Aorta (tissue), 5 donors: Measurements from ENCODE around the gene LYZL2. TPM values are rescaled to one million over a fixed set of nuclear protein-coding genes. Genes with fewer than 3 reads are reported as not detected.
"Not testable (repeated sequence)": the region's sequence is repeated elsewhere in the genome, so short reads cannot be mapped to it uniquely, and the experiment has no call there.

Experiments
- ATAC-seq: fragments of 200-7000 bp; cut with Tn5 transposase; one replicate; pipeline ENCODE4 v1.9.1; 2022; ENCODE audit warnings: moderate library complexity; ENCODE audit not compliant: low FRiP score
- DNase-seq, 2 donors: peaks; one replicate each; pipeline ENCODE4 v3.0.0-alpha.2; 2020
- H3K27ac ChIP-seq, 2 donors: one replicate each; pipeline ENCODE4 v1.5.1; 2013; ENCODE audit warnings: low read length in 2 of 2, mild to moderate bottlenecking in 2 of 2, moderate library complexity in 2 of 2, control low read depth in 1 of 2, inconsistent platforms in 1 of 2, low read depth in 1 of 2
- H3K27me3 ChIP-seq, 2 donors: one replicate each; pipeline ENCODE4 v1.6.1; 2013; ENCODE audit warnings: control low read depth in 1 of 2, low read length in 1 of 2, mild to moderate bottlenecking in 1 of 2, moderate library complexity in 1 of 2; ENCODE audit not compliant: insufficient read depth in 2 of 2, control insufficient read depth in 1 of 2
- H3K36me3 ChIP-seq, 2 donors: one replicate each; pipeline ENCODE4 v1.6.1; 2013; ENCODE audit warnings: control low read depth in 1 of 2, low read length in 1 of 2, mild to moderate bottlenecking in 1 of 2; ENCODE audit not compliant: insufficient read depth in 2 of 2, control insufficient read depth in 1 of 2
- H3K4me1 ChIP-seq, 2 donors: one replicate each; pipeline ENCODE4 v1.6.1; 2013; ENCODE audit warnings: low read length in 2 of 2, control low read depth in 1 of 2, mild to moderate bottlenecking in 1 of 2, moderate library complexity in 1 of 2; ENCODE audit not compliant: insufficient read depth in 2 of 2, control insufficient read depth in 1 of 2
- H3K4me3 ChIP-seq, 2 donors: one replicate each; pipeline ENCODE4 v1.5.1; 2013; ENCODE audit warnings: low read length in 2 of 2, control low read depth in 1 of 2, mild to moderate bottlenecking in 1 of 2
- H3K9me3 ChIP-seq: one replicate; pipeline ENCODE4 v1.6.1; 2013; ENCODE audit warnings: mild to moderate bottlenecking, low read length; ENCODE audit not compliant: control insufficient read depth
- WGBS, 2 donors: extraction: QIAGEN DNeasy Blood & Tissue Kit; methylation state at CpG; one replicate each; pipeline ENCODE4 v1.1.7; 2013; 5-methylcytosine and 5-hydroxymethylcytosine counted together
- intact Hi-C, 2 donors: fragments of 100-400 bp; cut with DNase I; formaldehyde crosslinking; loops; one replicate each; pipeline versions ENCODE4 v1.14.2 to v1.15.0; 2022
- polyA plus RNA-seq, 2 donors: library from polyadenylated mRNA; stranded (reverse); fragments of 200-250 nt; gene quantifications; one replicate each; pipeline ENCODE4 v1.2.3, GENCODE V29; 2013
- total RNA-seq, 2 donors: library from RNA; stranded (reverse); fragmentation: NEBNext Ultra II Directional; extraction: Animal tissue kit (Norgen Biotek cat#: 25700); gene quantifications; one replicate each; pipeline ENCODE4 v1.2.1, GENCODE V29; 2021
- donor health status: healthy with polysubstance abuse.
- donor health status: Bipolar disorder and iron deficiency.
- donor health status: DM: no; HTN: no; CAD: no.
- donor health status: DM: no; HTN: no; CAD: no.
- donor health status: DM: yes; HTN: yes; CAD: no.

LYZL2 gene
- total and polyA plus RNA-seq, 4 donors = not detected

- H3K4me1 ChIP-seq, H3K36me3 ChIP-seq, DNase-seq, H3K9me3 ChIP-seq, intact Hi-C loops, H3K27me3 ChIP-seq, H3K27ac ChIP-seq, H3K4me3 ChIP-seq, ATAC-seq: not testable (repeated sequence)
- 80 to 81% methylated on average over 8 to 10 of the region's 11 CpGs for WGBS, 2 donors
Measured at GRCh38 chr10:30626837-30627236, 2.7 kb downstream of the LYZL2 start.

GRCh38 chr10:30626196-30626595, 3.4 kb downstream of the LYZL2 start:
- ATAC-seq, H3K36me3 ChIP-seq, DNase-seq, H3K27me3 ChIP-seq, H3K27ac ChIP-seq, intact Hi-C loops, H3K9me3 ChIP-seq, H3K4me3 ChIP-seq, H3K4me1 ChIP-seq: not testable (repeated sequence)
- WGBS, 2 donors = 92 to 93% methylated on average over 7 of the region's 7 CpGs

GRCh38 chr10:30625080-30625479, 4.5 kb downstream of the LYZL2 start:
- Histone ChIP-seq H3K4me3 (no peak overlapping the region), H3K27me3 (no peaks in the 10 kb centered on the region), H3K9me3 (no peaks in the 10 kb centered on the region), H3K36me3 (no peaks in the 10 kb centered on the region), H3K27ac (no peak overlapping the region), H3K4me1 (no peaks in the 10 kb centered on the region)
- intact Hi-C loops = no loop called here
- ATAC-seq (no peak), DNase-seq (no peak)
- WGBS, 2 donors = 91 to 93% methylated on average over 3 of the region's 3 CpGs

GRCh38 chr10:30619966-30620365, 9.6 kb downstream of the LYZL2 start:
- no peak for ATAC-seq
- no peak for DNase-seq
- H3K27ac ChIP-seq = no peak overlapping the region
- H3K27me3 ChIP-seq = no peaks in the 10 kb centered on the region
- H3K4me3 ChIP-seq = no peak overlapping the region
- H3K36me3 ChIP-seq = no peaks in the 10 kb centered on the region
- no peaks in the 10 kb centered on the region for H3K9me3 ChIP-seq
- no peaks in the 10 kb centered on the region for H3K4me1 ChIP-seq
- 96 to 97% methylated on average over 5 of the region's 5 CpGs for WGBS, 2 donors
- intact Hi-C loops = no loop called here

GRCh38 chr10:30617070-30617469, 12.5 kb downstream of the LYZL2 start:
- H3K4me3 ChIP-seq = no peak overlapping the region
- 93% methylated on average over 7 of the region's 7 CpGs for WGBS, 2 donors
- no peaks in the 10 kb centered on the region for H3K9me3 ChIP-seq
- H3K27ac ChIP-seq = no peak overlapping the region
- intact Hi-C loops = no loop called here
- H3K36me3 ChIP-seq = no peaks in the 10 kb centered on the region
- no peaks in the 10 kb centered on the region for H3K4me1 ChIP-seq
- ATAC-seq = no peak
- no peak for DNase-seq
- no peaks in the 10 kb centered on the region for H3K27me3 ChIP-seq

- 85 to 93% methylated on average over 8 of the region's 8 CpGs for WGBS, 2 donors
- H3K27me3 ChIP-seq, H3K4me1 ChIP-seq, intact Hi-C loops, H3K4me3 ChIP-seq, H3K9me3 ChIP-seq, H3K27ac ChIP-seq, DNase-seq, ATAC-seq, H3K36me3 ChIP-seq: not testable (repeated sequence)
Measured at GRCh38 chr10:30611041-30611440, 18.5 kb downstream of the LYZL2 start.

GRCh38 chr10:30607814-30608213, 21.7 kb downstream of the LYZL2 start:
- H3K27me3 ChIP-seq = no peaks in the 10 kb centered on the region
- no peaks in the 10 kb centered on the region for H3K36me3 ChIP-seq
- H3K27ac ChIP-seq = no peak overlapping the region
- H3K9me3 ChIP-seq = no peaks in the 10 kb centered on the region
- DNase-seq = no peak
- intact Hi-C loops = no loop called here
- no peak for ATAC-seq
- H3K4me3 ChIP-seq = no peak overlapping the region
- WGBS, 2 donors = 88 to 89% methylated on average over 6 of the region's 6 CpGs
- H3K4me1 ChIP-seq = no peaks in the 10 kb centered on the region

- WGBS, 2 donors = 48 to 64% methylated on average over 5 of the region's 5 CpGs
Measured at GRCh38 chr10:30606313-30606712, 23.2 kb downstream of the LYZL2 start.

GRCh38 chr10:30605341-30606121, 24.0 kb downstream of the LYZL2 start:
- 4 to 6% methylated on average over 8 to 16 of the region's 16 CpGs for WGBS, 2 donors
- H3K9me3 ChIP-seq, H3K27ac ChIP-seq, H3K27me3 ChIP-seq, H3K4me3 ChIP-seq, intact Hi-C loops, H3K4me1 ChIP-seq, H3K36me3 ChIP-seq: not testable (repeated sequence)
- ATAC-seq (peak; percentile 60), DNase-seq (peak in 1 of 2 donors; percentile 52)

More at GRCh38 chr10:30606313-30606712, 23.2 kb downstream of the LYZL2 start:
- Histone ChIP-seq H3K9me3 (no peaks in the 10 kb centered on the region), H3K4me1 (no peaks in the 10 kb centered on the region), H3K4me3 (no peak overlapping the region), H3K27me3 (no peaks in the 10 kb centered on the region), H3K27ac (no peak overlapping the region), H3K36me3 (no peaks in the 10 kb centered on the region)
- ATAC-seq (no peak), DNase-seq (no peak)
- intact Hi-C loops = no loop called here
